Measurements from ENCODE around the gene SMPD2. TPM values are rescaled to one million over a fixed set of nuclear protein-coding genes. Genes with fewer than 3 reads are reported as not detected.

The SMPD2 gene
- polyA plus RNA-seq, 1 donor = 13.0 TPM

DNA sequence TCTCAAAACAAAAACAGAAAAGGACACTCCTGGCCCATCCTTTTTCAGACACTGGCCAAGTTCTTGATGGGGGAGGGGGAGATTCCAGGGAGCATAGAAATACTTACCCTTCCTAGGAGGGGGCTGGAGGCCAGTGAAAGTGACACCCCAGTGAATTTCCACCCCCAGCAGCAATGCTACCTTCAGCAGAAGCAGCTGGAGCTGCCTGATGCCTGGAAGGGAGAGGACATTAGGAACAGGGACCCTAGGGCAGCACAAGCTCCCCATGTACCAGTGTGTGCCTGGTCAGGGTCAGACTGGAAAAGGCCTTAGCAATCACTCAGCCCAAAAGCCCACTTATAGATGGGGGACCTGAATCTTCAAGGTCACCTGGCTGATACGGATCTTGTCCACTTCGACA is 12.6 kb downstream of the SMPD2 start:
- H3K27ac ChIP-seq (ENCODE audit: low read length) = no peak overlapping the region
- no peaks in the 10 kb centered on the region for H3K27me3 ChIP-seq (ENCODE audit: control insufficient read depth, insufficient read depth, low read length)
- no peak for DNase-seq
- no CpG with 5 or more reads among the region's 2 CpGs for WGBS (ENCODE audit: insufficient coverage, low lambda C conversion rate)
- peaks cover 54% of the 10 kb centered on the region for H3K36me3 ChIP-seq (ENCODE audit: control insufficient read depth, insufficient read depth, low read length)
- H3K9me3 ChIP-seq (ENCODE audit: control insufficient read depth, low read depth, low read length) = peaks cover 3% of the 10 kb centered on the region
- H3K4me1 ChIP-seq (ENCODE audit: control insufficient read depth, insufficient read depth, low read length) = peaks cover 24% of the 10 kb centered on the region
- no peak overlapping the region for H3K4me3 ChIP-seq (ENCODE audit: low read length)

- peak overlapping the region; percentile 96 for H3K4me3 ChIP-seq (ENCODE audit: low read length)
- peak overlapping the region; percentile 91 for H3K27ac ChIP-seq (ENCODE audit: low read length)
- no peak for DNase-seq
- peaks cover 47% of the 10 kb centered on the region for H3K36me3 ChIP-seq (ENCODE audit: control insufficient read depth, insufficient read depth, low read length)
- no peaks in the 10 kb centered on the region for H3K27me3 ChIP-seq (ENCODE audit: control insufficient read depth, insufficient read depth, low read length)
- H3K4me1 ChIP-seq (ENCODE audit: control insufficient read depth, insufficient read depth, low read length) = peaks cover 24% of the 10 kb centered on the region
- no CpG with 5 or more reads among the region's 27 CpGs for WGBS (ENCODE audit: insufficient coverage, low lambda C conversion rate)
- H3K9me3 ChIP-seq (ENCODE audit: control insufficient read depth, low read depth, low read length) = peaks cover 3% of the 10 kb centered on the region
These were observed 13.3 kb downstream of the SMPD2 start for GRCh38 chr6:109453594-109454495.

DNA sequence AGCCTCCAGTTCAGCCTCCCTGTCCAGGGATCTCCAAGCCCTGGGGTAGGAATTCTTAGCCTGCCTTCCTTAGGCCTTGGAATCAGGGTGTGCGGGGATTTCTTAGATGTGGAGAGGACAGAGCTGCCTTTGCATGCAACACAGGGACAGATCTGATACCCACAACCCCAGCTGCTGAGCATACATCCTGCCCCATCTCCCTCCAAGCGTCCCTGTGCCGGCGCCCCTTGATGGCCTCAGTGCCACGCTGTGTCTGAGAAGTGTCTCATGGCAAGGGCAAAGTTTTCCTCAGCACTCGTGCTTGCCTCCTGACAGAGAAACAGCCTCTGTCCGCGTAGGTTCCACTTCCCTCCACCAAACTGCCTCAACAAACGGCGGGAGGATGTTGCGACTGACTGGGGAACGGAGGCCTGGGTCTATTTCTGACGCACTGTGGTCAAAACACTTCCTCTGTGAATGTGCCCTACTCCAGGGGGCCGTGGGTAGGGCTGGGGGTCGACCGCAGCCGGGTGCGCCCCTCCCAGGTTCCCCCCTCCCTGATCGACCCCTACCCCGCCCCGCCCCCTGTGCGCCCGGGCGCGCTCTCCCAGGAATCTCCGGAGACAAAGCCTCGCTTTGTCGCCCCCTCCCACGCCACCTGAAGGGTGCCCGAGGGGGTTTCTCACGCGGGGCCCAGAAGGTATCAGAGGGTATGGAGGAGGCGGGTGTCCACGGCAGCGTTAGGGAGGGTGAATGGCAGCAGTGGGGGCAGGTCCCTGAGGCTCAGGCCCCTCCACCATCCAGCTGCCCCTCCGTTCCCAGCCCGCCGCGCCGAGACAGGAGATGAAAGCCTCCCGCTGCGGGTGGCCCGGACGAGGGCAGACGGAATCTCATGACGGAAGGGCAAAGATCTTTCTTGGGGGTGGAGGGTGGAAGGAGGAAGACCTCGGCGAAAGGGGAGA is 14.2 kb downstream of the SMPD2 start:
- Histone ChIP-seq H3K4me1 (ENCODE audit: control insufficient read depth, insufficient read depth, low read length) (peaks cover 28% of the 10 kb centered on the region), H3K36me3 (ENCODE audit: control insufficient read depth, insufficient read depth, low read length) (peaks cover 38% of the 10 kb centered on the region), H3K9me3 (ENCODE audit: control insufficient read depth, low read depth, low read length) (peaks cover 3% of the 10 kb centered on the region), H3K27me3 (ENCODE audit: control insufficient read depth, insufficient read depth, low read length) (no peaks in the 10 kb centered on the region), H3K27ac (ENCODE audit: low read length) (peak overlapping the region; percentile 91), H3K4me3 (ENCODE audit: low read length) (peak overlapping the region; percentile 96)
- peak; percentile 81 to 86 for DNase-seq
- 0% methylated on average over 2 of the region's 48 CpGs for WGBS (ENCODE audit: insufficient coverage, low lambda C conversion rate)

DNA sequence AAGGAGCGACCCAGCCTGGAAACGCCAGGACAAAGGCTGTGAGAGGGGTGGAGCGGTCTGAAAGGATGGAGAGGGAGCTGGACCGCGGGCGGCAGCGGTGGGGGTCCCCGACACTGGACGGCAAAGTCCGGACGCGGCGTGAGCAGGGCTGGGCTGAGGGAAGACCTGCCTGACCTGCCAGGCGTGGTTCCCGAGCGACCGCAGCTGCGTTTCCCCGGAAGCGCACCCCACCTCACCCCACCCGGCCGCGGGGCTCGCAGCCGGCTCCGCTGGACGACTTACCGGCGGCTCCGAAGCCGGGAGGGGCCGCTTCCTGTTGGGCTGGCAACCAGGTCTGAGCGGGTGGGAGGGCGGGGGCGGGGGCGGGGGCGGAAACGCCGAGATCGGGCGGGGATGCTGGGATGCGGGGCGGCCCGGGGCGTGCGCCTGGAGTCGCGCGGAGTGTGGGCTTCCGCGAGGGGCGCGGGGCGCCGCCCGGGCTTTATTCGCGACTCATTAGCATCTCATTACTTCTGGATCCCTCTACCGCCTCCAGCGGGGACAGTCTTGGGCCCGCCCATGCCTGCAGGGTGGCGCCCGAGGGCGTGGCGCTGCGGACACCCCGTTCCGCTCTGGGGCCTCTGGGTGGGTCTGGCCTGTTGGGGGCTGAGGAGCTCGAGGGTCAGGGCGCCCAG is 15.1 kb downstream of the SMPD2 start, which contains the start of gene MICAL1:
TSS of gene MICAL1 (minus strand) at position 336 of the 674 bp plus-strand sequence. CDS start 1,576 bp downstream, outside the sequence.
- peak within 1 kb of the TSS; percentile 96 for H3K4me3 ChIP-seq (ENCODE audit: low read length)
- peaks cover 3% of the 10 kb centered on the region for H3K9me3 ChIP-seq (ENCODE audit: control insufficient read depth, low read depth, low read length)
- H3K4me1 ChIP-seq (ENCODE audit: control insufficient read depth, insufficient read depth, low read length) = peaks cover 31% of the 10 kb centered on the region
- peaks cover 29% of the 10 kb centered on the region for H3K36me3 ChIP-seq (ENCODE audit: control insufficient read depth, insufficient read depth, low read length)
- DNase-seq = peak; percentile 80 to 91
- WGBS (ENCODE audit: insufficient coverage, low lambda C conversion rate) = no CpG with 5 or more reads among the region's 70 CpGs
- peak within 1 kb of the TSS; percentile 91 for H3K27ac ChIP-seq (ENCODE audit: low read length)
- no peaks in the 10 kb centered on the region for H3K27me3 ChIP-seq (ENCODE audit: control insufficient read depth, insufficient read depth, low read length)

DNA sequence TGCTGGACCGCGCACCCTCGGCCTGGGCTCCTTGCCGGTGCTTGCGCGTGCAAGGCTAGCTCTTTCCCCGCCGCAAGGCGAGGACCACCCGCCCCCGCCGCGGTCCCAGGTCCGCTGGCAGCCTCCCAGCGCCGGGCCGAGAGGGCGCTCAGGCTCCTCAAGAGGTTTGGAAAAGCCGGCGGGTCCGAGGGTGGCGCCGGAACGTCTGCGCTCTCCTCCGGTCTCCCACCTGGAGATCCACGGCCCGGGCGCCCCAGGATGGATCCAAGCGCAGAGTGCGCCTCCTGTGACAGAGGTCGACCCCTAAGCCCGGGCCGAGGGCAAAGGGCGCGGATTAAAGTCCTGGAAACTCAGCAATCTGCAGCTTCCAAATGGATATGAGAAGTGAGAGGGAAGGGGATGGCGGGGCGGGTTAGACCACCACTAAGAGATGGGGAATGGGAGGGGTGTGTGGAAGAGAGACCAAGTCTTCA is 15.6 kb downstream of the SMPD2 start:
- WGBS (ENCODE audit: insufficient coverage, low lambda C conversion rate) = 20% methylated on average over 2 of the region's 38 CpGs
- peaks cover 27% of the 10 kb centered on the region for H3K36me3 ChIP-seq (ENCODE audit: control insufficient read depth, insufficient read depth, low read length)
- peaks cover 31% of the 10 kb centered on the region for H3K4me1 ChIP-seq (ENCODE audit: control insufficient read depth, insufficient read depth, low read length)
- H3K9me3 ChIP-seq (ENCODE audit: control insufficient read depth, low read depth, low read length) = peaks cover 3% of the 10 kb centered on the region
- H3K4me3 ChIP-seq (ENCODE audit: low read length) = peak overlapping the region; percentile 96
- DNase-seq = no peak
- H3K27ac ChIP-seq (ENCODE audit: low read length) = peak overlapping the region; percentile 91
- H3K27me3 ChIP-seq (ENCODE audit: control insufficient read depth, insufficient read depth, low read length) = no peaks in the 10 kb centered on the region

- Histone ChIP-seq H3K27ac (ENCODE audit: low read length) (peak overlapping the region; percentile 91), H3K27me3 (ENCODE audit: control insufficient read depth, insufficient read depth, low read length) (no peaks in the 10 kb centered on the region), H3K4me3 (ENCODE audit: low read length) (peak overlapping the region; percentile 96), H3K36me3 (ENCODE audit: control insufficient read depth, insufficient read depth, low read length) (peaks cover 23% of the 10 kb centered on the region), H3K9me3 (ENCODE audit: control insufficient read depth, low read depth, low read length) (peaks cover 3% of the 10 kb centered on the region), H3K4me1 (ENCODE audit: control insufficient read depth, insufficient read depth, low read length) (peaks cover 31% of the 10 kb centered on the region)
- peak in 1 of 2 donors; percentile 70 for DNase-seq
- WGBS (ENCODE audit: insufficient coverage, low lambda C conversion rate) = no CpG with 5 or more reads among the region's 16 CpGs
These were observed 16.4 kb downstream of the SMPD2 start for GRCh38 chr6:109456710-109457561.

DNA sequence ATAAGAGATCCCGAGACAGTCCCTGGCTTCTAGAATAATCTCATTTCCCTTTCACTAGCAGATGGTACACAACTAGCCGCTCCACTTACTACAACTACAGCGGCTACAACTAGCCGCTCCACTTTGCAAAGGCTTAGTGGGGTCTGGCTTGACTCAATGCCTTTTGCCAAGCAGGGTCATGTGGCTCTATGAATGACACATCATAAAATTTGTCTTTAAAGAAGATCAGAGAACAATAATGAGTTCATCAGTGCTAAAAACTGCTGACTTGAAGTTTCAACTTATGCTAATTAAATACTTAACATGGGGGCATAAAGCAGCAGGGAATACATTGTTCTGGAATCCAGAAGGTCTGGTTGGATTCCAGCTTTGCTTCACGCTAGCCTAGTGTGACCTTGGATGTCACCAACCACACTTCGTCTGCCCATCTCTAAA is 17.1 kb downstream of the SMPD2 start:
- Histone ChIP-seq H3K4me1 (ENCODE audit: control insufficient read depth, insufficient read depth, low read length) (peaks cover 31% of the 10 kb centered on the region), H3K27me3 (ENCODE audit: control insufficient read depth, insufficient read depth, low read length) (no peaks in the 10 kb centered on the region), H3K27ac (ENCODE audit: low read length) (peak overlapping the region; percentile 91), H3K9me3 (ENCODE audit: control insufficient read depth, low read depth, low read length) (peaks cover 3% of the 10 kb centered on the region), H3K4me3 (ENCODE audit: low read length) (no peak overlapping the region), H3K36me3 (ENCODE audit: control insufficient read depth, insufficient read depth, low read length) (peaks cover 19% of the 10 kb centered on the region)
- WGBS (ENCODE audit: insufficient coverage, low lambda C conversion rate) = no CpG with 5 or more reads among the region's 6 CpGs
- DNase-seq = no peak

- no peaks in the 10 kb centered on the region for H3K27me3 ChIP-seq (ENCODE audit: control insufficient read depth, insufficient read depth, low read length)
These were observed 18.4 kb downstream of the SMPD2 start for GRCh38 chr6:109458774-109459531.

More at GRCh38 chr6:109458774-109459531, 18.4 kb downstream of the SMPD2 start:
- Histone ChIP-seq H3K36me3 (ENCODE audit: control insufficient read depth, insufficient read depth, low read length) (peaks cover 7% of the 10 kb centered on the region), H3K9me3 (ENCODE audit: control insufficient read depth, low read depth, low read length) (no peaks in the 10 kb centered on the region), H3K4me1 (ENCODE audit: control insufficient read depth, insufficient read depth, low read length) (peaks cover 25% of the 10 kb centered on the region), H3K27ac (ENCODE audit: low read length) (no peak overlapping the region), H3K4me3 (ENCODE audit: low read length) (no peak overlapping the region)
- no peak for DNase-seq
- WGBS (ENCODE audit: insufficient coverage, low lambda C conversion rate) = 75% methylated on average over 1 of the region's 5 CpGs

Data from large intestine (tissue), 3 donors.